Myocyte (in vitro differentiated cells): ENCODE measurements around the gene ADI1. TPM values are rescaled to one million over a fixed set of nuclear protein-coding genes. Genes with fewer than 3 reads are reported as not detected.
A peak's percentile ranks its signal among the peaks of the same experiment; 100 is the strongest.
"Not testable (repeated sequence)": the region's sequence is repeated elsewhere in the genome, so short reads cannot be mapped to it uniquely, and the experiment has no call there.

Experiments used
- DNase-seq: peaks from one replicate; pipeline ENCODE4 v3.0.0-alpha.2; 2012; ENCODE audit warnings: low read depth
- total RNA-seq: library from RNA; depleted of rRNA; stranded (reverse); fragments of >200 nt; gene quantifications from 2 replicates; pipeline ENCODE4 v1.2.3, GENCODE V29; 2014

Gene ADI1
- total RNA-seq, 1 donor from 2014 or later, result 44.4 TPM

DNA sequence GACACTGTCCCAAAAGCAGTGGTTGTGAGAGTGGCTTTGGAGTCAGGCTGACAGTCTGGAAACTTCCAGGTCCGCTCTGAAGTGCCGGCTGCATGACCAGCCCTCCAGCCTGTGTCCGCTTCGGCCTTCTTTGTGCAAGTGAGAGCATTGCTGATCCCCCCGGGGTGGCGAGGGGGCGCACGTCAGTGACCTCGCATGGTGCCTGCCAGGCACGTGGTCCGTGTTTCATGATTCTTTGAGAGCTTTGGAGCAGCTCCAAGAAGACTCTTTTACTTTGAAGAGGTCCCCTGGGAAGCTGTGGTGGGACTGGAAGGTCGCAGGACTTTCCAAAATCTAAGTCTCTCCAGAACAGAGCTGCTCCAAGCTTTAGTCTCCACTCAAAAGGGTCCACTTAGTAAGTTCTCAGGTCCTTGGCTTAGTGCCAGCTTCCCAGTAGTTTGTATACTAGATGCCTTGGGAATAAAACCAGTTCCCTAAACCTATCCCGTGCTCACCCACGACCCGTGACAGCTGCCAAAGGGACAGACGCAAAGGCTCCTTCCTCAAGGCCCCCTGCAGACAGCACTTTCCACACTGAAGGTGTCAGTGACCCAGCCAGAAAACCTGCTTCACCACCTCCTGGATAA, 68.8 kb downstream of the ADI1 start:
- peak; percentile 57 for DNase-seq

DNA sequence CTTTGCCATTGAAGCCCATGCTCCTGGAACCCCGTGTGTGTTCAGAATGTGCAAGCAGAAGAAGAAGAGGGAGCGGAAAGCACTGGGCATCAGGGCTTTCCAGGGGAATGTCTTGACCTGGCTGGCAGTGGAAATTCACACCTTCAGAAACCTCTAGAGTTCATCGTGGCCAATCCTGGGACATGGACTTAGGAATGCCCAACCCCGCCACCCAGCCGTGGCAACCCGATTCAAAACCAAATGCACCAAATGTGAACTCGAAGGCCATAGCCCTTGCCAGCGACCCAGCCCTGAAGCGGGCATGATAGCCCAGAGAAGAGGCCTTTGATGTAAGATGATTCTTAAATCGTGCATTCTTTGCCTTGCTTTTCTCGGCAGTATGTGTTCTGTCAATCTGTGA, 69.4 kb downstream of the ADI1 start:
- DNase-seq, result no peak

DNA sequence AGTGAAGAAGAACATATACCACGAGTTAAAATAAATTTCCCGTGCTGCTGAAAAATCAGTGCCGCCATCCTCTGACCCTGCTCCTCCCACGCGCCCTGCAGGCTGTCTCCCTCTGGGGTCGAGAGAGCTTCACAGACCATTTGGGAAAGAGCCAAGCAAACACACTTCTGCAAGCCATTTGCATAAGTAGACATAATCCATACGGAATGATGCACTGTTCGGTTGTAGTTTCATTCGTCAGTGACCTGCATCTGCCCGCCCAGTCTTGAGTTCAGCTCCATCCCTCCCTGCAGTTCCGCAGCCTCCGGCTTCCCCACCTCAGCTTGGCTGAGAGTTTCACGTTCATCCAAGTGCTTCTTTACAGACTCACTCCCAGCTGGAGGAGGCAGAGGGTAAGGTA, 70.2 kb downstream of the ADI1 start:
- no peak for DNase-seq

DNA sequence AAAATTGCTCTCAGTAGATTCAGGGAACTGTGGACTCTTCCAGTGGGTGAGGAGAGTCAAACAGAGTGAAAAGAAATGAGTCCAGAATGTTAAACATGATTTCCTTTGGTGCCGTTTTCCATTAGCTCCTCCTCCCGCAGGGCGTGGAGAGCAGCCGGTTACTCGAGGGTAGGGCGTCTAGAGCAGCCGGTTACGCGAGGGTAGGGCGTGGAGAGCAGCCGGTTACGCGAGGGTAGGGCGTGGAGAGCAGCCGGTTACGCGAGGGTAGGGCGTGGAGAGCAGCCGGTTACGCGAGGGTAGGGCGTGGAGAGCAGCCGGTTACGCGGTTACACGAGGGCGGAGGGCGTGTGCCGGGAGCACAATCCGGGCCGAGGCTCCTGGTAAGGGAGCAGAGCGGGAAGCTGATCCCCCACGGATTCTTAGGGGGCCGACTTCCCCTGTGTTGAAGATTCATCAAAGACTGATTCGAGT, 70.9 kb downstream of the ADI1 start:
- DNase-seq, result not testable (repeated sequence)

DNA sequence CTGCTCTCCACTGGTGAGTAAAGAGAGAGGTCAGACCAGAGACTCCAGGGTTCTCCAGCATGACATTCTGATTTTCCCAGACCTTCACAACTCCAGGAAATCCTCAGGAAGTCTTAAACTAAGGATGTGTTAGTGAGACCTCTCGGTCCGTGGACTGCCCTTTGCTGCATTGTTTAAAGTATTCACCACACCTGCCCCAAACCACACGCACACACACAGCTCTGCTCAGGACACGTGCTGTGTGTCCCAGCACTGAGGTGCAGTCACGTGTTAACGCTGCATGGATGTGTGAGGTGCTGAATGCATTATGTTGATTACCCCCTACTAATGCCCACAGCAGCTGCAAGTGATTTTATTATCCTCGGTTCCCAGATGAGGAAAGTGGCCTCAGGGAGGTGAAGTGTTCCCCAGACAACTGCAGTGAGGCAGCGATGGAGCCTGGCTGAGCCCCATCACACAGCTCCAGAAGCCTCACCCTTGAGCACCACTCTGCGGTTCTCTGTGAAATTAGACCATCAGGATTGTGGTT, 71.5 kb downstream of the ADI1 start:
- peak; percentile 49 for DNase-seq

Other genes starting within 250 kb of the ADI1 start
- 52.9 and 57.8 TPM in 2 replicates for gene EIPR1, start 141.7 kb downstream of the ADI1 start, total RNA-seq
- gene TRAPPC12, start 139.8 kb downstream of the ADI1 start, total RNA-seq, result 49.8 and 62.6 TPM in 2 replicates
- gene RNASEH1, start 38.8 kb upstream of the ADI1 start, total RNA-seq, result 30.6 and 32.9 TPM in 2 replicates
- 1,520 and 2,124 TPM in 2 replicates for gene RPS7, start 55.7 kb upstream of the ADI1 start, total RNA-seq
- gene COLEC11, start 75.6 kb upstream of the ADI1 start, total RNA-seq, result not detected in 2 replicates
- not detected in 2 replicates for gene ALLC, start 138.7 kb upstream of the ADI1 start, total RNA-seq
- not detected in 2 replicates for gene DCDC2C, start 184.0 kb upstream of the ADI1 start, total RNA-seq